K562 (cell line): ENCODE results near the gene CAST. TPM values are rescaled to one million over a fixed set of nuclear protein-coding genes. Genes with fewer than 3 reads are reported as not detected.

Experiments used
- BHLHE40 ChIP-seq: IDR thresholded peaks from 2 replicates; pipeline ENCODE4 v1.6.1; 2011; ENCODE audit warnings: low read length, improper control_type of control experiment
- EGR1 ChIP-seq: fragments of 450-650 bp; conservative IDR thresholded peaks from 2 replicates; pipeline ENCODE4 v1.6.1; 2017; ENCODE audit warnings: mild to moderate bottlenecking
- ELF4 ChIP-seq: fragments of 450-650 bp; formaldehyde crosslinking; IDR thresholded peaks from 2 replicates; pipeline ENCODE4 v1.4.0; 2022; ENCODE audit warnings: missing genetic modification characterization
- FOXP1 ChIP-seq: sonication (generic); formaldehyde crosslinking; IDR thresholded peaks from 2 replicates; pipeline ENCODE4 v1.8.0; 2022; ENCODE audit warnings: mild to moderate bottlenecking, missing genetic modification reagents
- GATA2 ChIP-seq: sonication (generic); formaldehyde crosslinking; IDR thresholded peaks from 2 replicates; pipeline ENCODE4 v1.4.0; 2020; ENCODE audit warnings: mild to moderate bottlenecking, missing genetic modification reagents
- LCOR ChIP-seq: sonication (generic); formaldehyde crosslinking; IDR thresholded peaks from 2 replicates; pipeline ENCODE4 v1.8.0; 2022; ENCODE audit warnings: mild to moderate bottlenecking, missing genetic modification reagents
- MEIS2 ChIP-seq: fragments of 450-650 bp; IDR thresholded peaks from 2 replicates; pipeline ENCODE4 v1.6.1; 2014; ENCODE audit warnings: mild to moderate bottlenecking; ENCODE audit not compliant: partially characterized antibody
- MXD1 ChIP-seq: fragments of 250-450 bp; sonication (Bioruptor Pico); IDR thresholded peaks from 2 replicates; pipeline ENCODE4 v1.8.0; 2021; ENCODE audit warnings: borderline replicate concordance, mild to moderate bottlenecking, moderate library complexity; ENCODE audit not compliant: poor library complexity, severe bottlenecking
- NCOA1 ChIP-seq: fragments of 450-650 bp; IDR thresholded peaks from 2 replicates; pipeline ENCODE4 v1.6.1; 2016; ENCODE audit warnings: low read depth
- NFE2 ChIP-seq: IDR thresholded peaks from 2 replicates; pipeline ENCODE4 v1.6.1; 2014; ENCODE audit warnings: antibody characterized with exemption, low read depth
- PHF8 ChIP-seq: fragments of 200-600 bp; sonication (generic); IDR thresholded peaks from 2 replicates; pipeline ENCODE4 v1.6.1; 2012; ENCODE audit warnings: mixed run types, mild to moderate bottlenecking, inconsistent platforms, low read length, moderate library complexity, borderline replicate concordance
- POLR2H ChIP-seq: IDR thresholded peaks from 2 replicates; pipeline ENCODE4 v1.6.1; 2016; ENCODE audit warnings: missing genetic modification characterization, low read depth, mild to moderate bottlenecking, control low read depth, missing compliant biosample characterization, moderate library complexity
- RBBP5 ChIP-seq: fragments of 200-600 bp; sonication (generic); IDR thresholded peaks from 2 replicates; pipeline ENCODE4 v1.6.1; 2012; ENCODE audit warnings: borderline replicate concordance, mild to moderate bottlenecking, low read length, control low read depth, inconsistent platforms; ENCODE audit not compliant: insufficient read depth, poor library complexity, severe bottlenecking
- SMARCA5 ChIP-seq: fragments of 450-650 bp; IDR thresholded peaks from 2 replicates; pipeline ENCODE4 v1.6.1; 2016
- SRSF7 ChIP-seq: fragments of 200-400 bp; formaldehyde crosslinking; optimal IDR thresholded peaks from 2 replicates; pipeline ENCODE3; 2017; ENCODE audit warnings: mild to moderate bottlenecking, low read depth, low read length
- ZKSCAN8 ChIP-seq: fragments of 200-800 bp; sonication (Bioruptor generic); IDR thresholded peaks from 2 replicates; pipeline ENCODE4 v1.6.1; 2016; ENCODE audit warnings: missing genetic modification characterization, missing compliant biosample characterization
- ZNF134 ChIP-seq: fragments of 250-450 bp; sonication (Bioruptor Pico); conservative IDR thresholded peaks from 2 replicates; pipeline ENCODE4 v1.4.0; 2020
- ZNF3 ChIP-seq: fragments of 250-450 bp; sonication (Bioruptor Pico); IDR thresholded peaks from 2 replicates; pipeline ENCODE4 v1.5.0; 2021; ENCODE audit warnings: mild to moderate bottlenecking, moderate library complexity
- ZNF780A ChIP-seq: fragments of 250-450 bp; sonication (Bioruptor Pico); IDR thresholded peaks from 2 replicates; pipeline ENCODE4 v1.5.0; 2021; ENCODE audit warnings: mild to moderate bottlenecking
- ZSCAN32 ChIP-seq: fragments of 450-650 bp; formaldehyde crosslinking; IDR thresholded peaks from 2 replicates; pipeline ENCODE4 v1.4.0; 2020; ENCODE audit warnings: mild to moderate bottlenecking, moderate library complexity
- polyA plus RNA-seq, 8 experiments: library from polyadenylated mRNA; depleted of rRNA in 4 of 8; stranded (reverse) in 5 of 8; unstranded in 3 of 8; fragments of >200 nt; fragmentation: Nextera tagmentation in 2 of 8; fragmentation: Illumina TruSeq in 1 of 8; extraction: Ambion mirVana in 2 of 8; extraction: Trizol in 1 of 8; gene quantifications; 2 replicates each; pipeline versions ENCODE4 v1.2.1 to v1.2.3, GENCODE V29; 2011 to 2014; ENCODE audit warnings: inconsistent platforms in 1 of 8, missing spikeins in 1 of 8
- total RNA-seq, 7 experiments: library from RNA; depleted of rRNA in 6 of 7; stranded (reverse); fragments of >200 nt in 6 of 7; fragmentation: Illumina TruSeq in 2 of 7; extraction: Trizol in 2 of 7; gene quantifications; 2 replicates each; pipeline versions ENCODE4 v1.2.1 to v1.2.3, GENCODE V29; 2011 to 2021; ENCODE audit warnings: low replicate concordance in 1 of 7
- TF ChIP-seq, protein P1 (sequence below): fragments of 250-450 bp; sonication (Bioruptor Pico); IDR thresholded peaks from 2 replicates; pipeline ENCODE4 v1.4.0; 2020; ENCODE audit warnings: mild to moderate bottlenecking, moderate library complexity
- TF ChIP-seq, protein P2 (sequence below): fragments of 450-650 bp; IDR thresholded peaks from 2 replicates; pipeline ENCODE4 v1.6.1; 2017; ENCODE audit warnings: antibody characterized with exemption
- TF ChIP-seq, protein P3 (sequence below): fragments of 450-650 bp; formaldehyde crosslinking; IDR thresholded peaks from 2 replicates; pipeline ENCODE4 v1.4.0; 2022; ENCODE audit warnings: missing genetic modification characterization

Gene CAST
- total and polyA plus RNA-seq, 9 of the 15 experiments (the other 6 are each of a cell fraction or from before 2014, with no cell fraction given): 55.5 to 136 (median 86.1) TPM

DNA sequence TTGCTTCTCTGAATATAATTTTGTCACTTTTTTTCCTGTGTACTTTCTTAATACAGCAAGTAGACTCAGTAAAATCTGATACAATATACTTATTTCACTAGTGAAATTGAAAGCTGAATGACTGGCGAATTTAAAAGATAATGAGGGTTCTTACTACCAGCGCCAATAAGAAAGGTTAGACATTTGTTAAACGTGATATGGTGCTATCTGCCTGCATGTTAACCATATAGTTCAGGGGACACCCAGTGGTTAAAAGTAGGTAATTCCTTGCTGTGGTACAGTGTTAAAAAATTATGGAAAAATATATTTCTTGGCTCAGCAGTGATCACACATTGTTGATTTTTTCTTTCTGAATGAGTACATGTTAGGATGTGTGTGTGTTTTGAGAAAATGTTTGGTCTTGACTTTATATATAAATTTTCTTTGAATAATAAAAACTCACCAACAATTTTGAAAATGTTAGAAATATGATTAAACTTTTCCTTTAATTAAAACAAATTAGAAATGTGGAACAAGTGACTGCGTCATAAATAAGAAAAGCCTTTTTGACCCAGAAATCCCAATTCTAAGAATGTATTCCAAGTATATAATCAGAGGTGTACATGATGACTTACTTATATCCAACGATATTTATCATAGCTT is 25.8 kb downstream of the CAST start (continued):
- TF ChIP-seq MXD1: no peak
- no peak for TF ChIP-seq SRSF7
- no peak for TF ChIP-seq RBBP5
- TF ChIP-seq BHLHE40: peak; percentile 65
- no peak for TF ChIP-seq ZKSCAN8 (CRISPR knock-in tag)
- TF ChIP-seq POLR2H (tag): 0 out of 2 replicates have a peak, but pooled peaks have one; percentile 23
- no peak for TF ChIP-seq ELF4
- no peak for TF ChIP-seq ZNF3 (CRISPR knock-in tag)
- TF ChIP-seq NCOA1: no peak
- TF ChIP-seq ZNF780A: no peak
- no peak for TF ChIP-seq PHF8
- TF ChIP-seq ZSCAN32 (CRISPR knock-in tag): no peak
- no peak for TF ChIP-seq ZNF134 (CRISPR knock-in tag)
- TF ChIP-seq EGR1: no peak
- TF ChIP-seq SMARCA5: no peak
- TF ChIP-seq NFE2: peak; percentile 25; the same call in 1 of the 2 replicates
- TF ChIP-seq, protein P1, sequence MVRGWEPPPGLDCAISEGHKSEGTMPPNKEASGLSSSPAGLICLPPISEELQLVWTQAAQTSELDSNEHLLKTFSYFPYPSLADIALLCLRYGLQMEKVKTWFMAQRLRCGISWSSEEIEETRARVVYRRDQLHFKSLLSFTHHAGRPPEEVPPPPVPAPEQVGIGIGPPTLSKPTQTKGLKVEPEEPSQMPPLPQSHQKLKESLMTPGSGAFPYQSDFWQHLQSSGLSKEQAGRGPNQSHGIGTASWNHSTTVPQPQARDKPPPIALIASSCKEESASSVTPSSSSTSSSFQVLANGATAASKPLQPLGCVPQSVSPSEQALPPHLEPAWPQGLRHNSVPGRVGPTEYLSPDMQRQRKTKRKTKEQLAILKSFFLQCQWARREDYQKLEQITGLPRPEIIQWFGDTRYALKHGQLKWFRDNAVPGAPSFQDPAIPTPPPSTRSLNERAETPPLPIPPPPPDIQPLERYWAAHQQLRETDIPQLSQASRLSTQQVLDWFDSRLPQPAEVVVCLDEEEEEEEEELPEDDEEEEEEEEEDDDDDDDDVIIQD (CRISPR knock-in tag): no peak
- no peak for TF ChIP-seq FOXP1 (CRISPR knock-in tag)
- TF ChIP-seq, protein P2, sequence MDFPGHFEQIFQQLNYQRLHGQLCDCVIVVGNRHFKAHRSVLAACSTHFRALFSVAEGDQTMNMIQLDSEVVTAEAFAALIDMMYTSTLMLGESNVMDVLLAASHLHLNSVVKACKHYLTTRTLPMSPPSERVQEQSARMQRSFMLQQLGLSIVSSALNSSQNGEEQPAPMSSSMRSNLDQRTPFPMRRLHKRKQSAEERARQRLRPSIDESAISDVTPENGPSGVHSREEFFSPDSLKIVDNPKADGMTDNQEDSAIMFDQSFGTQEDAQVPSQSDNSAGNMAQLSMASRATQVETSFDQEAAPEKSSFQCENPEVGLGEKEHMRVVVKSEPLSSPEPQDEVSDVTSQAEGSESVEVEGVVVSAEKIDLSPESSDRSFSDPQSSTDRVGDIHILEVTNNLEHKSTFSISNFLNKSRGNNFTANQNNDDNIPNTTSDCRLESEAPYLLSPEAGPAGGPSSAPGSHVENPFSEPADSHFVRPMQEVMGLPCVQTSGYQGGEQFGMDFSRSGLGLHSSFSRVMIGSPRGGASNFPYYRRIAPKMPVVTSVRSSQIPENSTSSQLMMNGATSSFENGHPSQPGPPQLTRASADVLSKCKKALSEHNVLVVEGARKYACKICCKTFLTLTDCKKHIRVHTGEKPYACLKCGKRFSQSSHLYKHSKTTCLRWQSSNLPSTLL: no peak
- no peak for TF ChIP-seq MEIS2
- TF ChIP-seq GATA2 (CRISPR knock-in tag): no peak
- TF ChIP-seq LCOR: no peak
- TF ChIP-seq, protein P3, sequence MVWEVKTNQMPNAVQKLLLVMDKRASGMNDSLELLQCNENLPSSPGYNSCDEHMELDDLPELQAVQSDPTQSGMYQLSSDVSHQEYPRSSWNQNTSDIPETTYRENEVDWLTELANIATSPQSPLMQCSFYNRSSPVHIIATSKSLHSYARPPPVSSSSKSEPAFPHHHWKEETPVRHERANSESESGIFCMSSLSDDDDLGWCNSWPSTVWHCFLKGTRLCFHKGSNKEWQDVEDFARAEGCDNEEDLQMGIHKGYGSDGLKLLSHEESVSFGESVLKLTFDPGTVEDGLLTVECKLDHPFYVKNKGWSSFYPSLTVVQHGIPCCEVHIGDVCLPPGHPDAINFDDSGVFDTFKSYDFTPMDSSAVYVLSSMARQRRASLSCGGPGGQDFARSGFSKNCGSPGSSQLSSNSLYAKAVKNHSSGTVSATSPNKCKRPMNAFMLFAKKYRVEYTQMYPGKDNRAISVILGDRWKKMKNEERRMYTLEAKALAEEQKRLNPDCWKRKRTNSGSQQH (CRISPR knock-in tag): no peak
